Measurements from ENCODE around the gene PTN.
"Not testable (repeated sequence)": the region's sequence is repeated elsewhere in the genome, so short reads cannot be mapped to it uniquely, and the experiment has no call there.

PTN gene

GRCh38 chr7:137316648-137317353 is 26.7 kb downstream of the PTN start:
- DNase-seq: no peak

GRCh38 chr7:137313201-137313600 is 30.3 kb downstream of the PTN start:
- no peak for DNase-seq

GRCh38 chr7:137306748-137307147 is 36.8 kb downstream of the PTN start:
- DNase-seq: no peak

- no peak for DNase-seq
Measured at GRCh38 chr7:137305901-137306621, 37.5 kb downstream of the PTN start.

GRCh38 chr7:137304624-137305235 is 38.8 kb downstream of the PTN start:
- DNase-seq: no peak

GRCh38 chr7:137304165-137304564 is 39.4 kb downstream of the PTN start:
- no peak for DNase-seq

- no peak for DNase-seq
Measured at GRCh38 chr7:137302081-137302480, 41.5 kb downstream of the PTN start.

- DNase-seq: no peak
Measured at GRCh38 chr7:137298464-137298794, 45.1 kb downstream of the PTN start.

GRCh38 chr7:137297551-137298463 is 45.7 kb downstream of the PTN start:
- no peak for DNase-seq

- DNase-seq: no peak
Measured at GRCh38 chr7:137296576-137296975, 47.0 kb downstream of the PTN start.

- no peak for DNase-seq
Measured at GRCh38 chr7:137295739-137296324, 47.7 kb downstream of the PTN start.

GRCh38 chr7:137289101-137289500 is 54.4 kb downstream of the PTN start:
- DNase-seq: no peak

- DNase-seq: no peak
Measured at GRCh38 chr7:137287651-137288258, 55.8 kb downstream of the PTN start.

- DNase-seq: no peak
Measured at GRCh38 chr7:137283153-137283552, 60.4 kb downstream of the PTN start.

- DNase-seq: no peak
Measured at GRCh38 chr7:137282043-137282442, 61.5 kb downstream of the PTN start.

GRCh38 chr7:137276189-137276588 is 67.3 kb downstream of the PTN start:
- no peak for DNase-seq

- no peak for DNase-seq
Measured at GRCh38 chr7:137272249-137272648, 71.3 kb downstream of the PTN start.

- no peak for DNase-seq
Measured at GRCh38 chr7:137269240-137269639, 74.3 kb downstream of the PTN start.

- not testable (repeated sequence) for DNase-seq
Measured at GRCh38 chr7:137268001-137268865, 75.3 kb downstream of the PTN start.

- DNase-seq: no peak
Measured at GRCh38 chr7:137266764-137267163, 76.8 kb downstream of the PTN start.

GRCh38 chr7:137265480-137265879 is 78.1 kb downstream of the PTN start:
- DNase-seq: not testable (repeated sequence)
